Measurements from ENCODE around the gene FHOD3.

- TF ChIP-seq REST (IDR thresholded peaks at IDR 0.05; ENCODE audit: insufficient read depth in 1 of 2, low read depth in 2 of 2, low read length in 2 of 2) (no peak), POLR2AphosphoS5 (IDR thresholded peaks at IDR 0.05; ENCODE audit: low read depth, low read length) (no peak), SIN3A (IDR thresholded peaks at IDR 0.05; ENCODE audit: borderline replicate concordance, insufficient read depth, low read length) (no peak), TAF1 (IDR thresholded peaks at IDR 0.05; ENCODE audit: borderline replicate concordance, insufficient read depth, low read length) (no peak), FOXP2 (optimal IDR thresholded peaks at IDR 0.05; ENCODE audit: borderline replicate concordance, extremely low read depth, extremely low read length, insufficient read depth) (no peak)
These were observed 33.2 kb upstream of the FHOD3 start for GRCh38 chr18:36264283-36264682.

All from PFSK-1 (cell line).